ENCODE results near the gene VPS41.

The VPS41 gene

GRCh38 chr7:38773430-38773829, 135.6 kb downstream of the VPS41 start:
- no peak overlapping the region for H3K4me3 ChIP-seq (ENCODE audit: low read length)
- no peak for TF ChIP-seq CTCF (conservative IDR thresholded peaks at IDR 0.05; ENCODE audit: low read depth, low read length)
- no peak for DNase-seq (ENCODE audit: low read depth)

GRCh38 chr7:38760226-38760625, 148.8 kb downstream of the VPS41 start:
- no peak for TF ChIP-seq CTCF (conservative IDR thresholded peaks at IDR 0.05; ENCODE audit: low read depth, low read length)
- no peak for DNase-seq (ENCODE audit: low read depth)

GRCh38 chr7:38759028-38759427, 150.0 kb downstream of the VPS41 start:
- TF ChIP-seq CTCF (conservative IDR thresholded peaks at IDR 0.05; ENCODE audit: low read depth, low read length): no peak
- H3K4me3 ChIP-seq (ENCODE audit: low read length): no peak overlapping the region
- DNase-seq (ENCODE audit: low read depth): no peak

More at GRCh38 chr7:38760226-38760625, 148.8 kb downstream of the VPS41 start:
- H3K4me3 ChIP-seq (ENCODE audit: low read length): no peak overlapping the region

- no peak for TF ChIP-seq CTCF (conservative IDR thresholded peaks at IDR 0.05; ENCODE audit: low read depth, low read length)
- no peak for DNase-seq (ENCODE audit: low read depth)
- H3K4me3 ChIP-seq (ENCODE audit: low read length): no peak overlapping the region
These were observed 151.1 kb downstream of the VPS41 start for GRCh38 chr7:38757931-38758330.

GRCh38 chr7:38756521-38756920, 152.5 kb downstream of the VPS41 start:
- no peak for DNase-seq (ENCODE audit: low read depth)
- no peak for TF ChIP-seq CTCF (conservative IDR thresholded peaks at IDR 0.05; ENCODE audit: low read depth, low read length)

GRCh38 chr7:38753347-38753746, 155.6 kb downstream of the VPS41 start:
- no peak for DNase-seq (ENCODE audit: low read depth)
- no peak for TF ChIP-seq CTCF (conservative IDR thresholded peaks at IDR 0.05; ENCODE audit: low read depth, low read length)
- no peak overlapping the region for H3K4me3 ChIP-seq (ENCODE audit: low read length)

More at GRCh38 chr7:38756521-38756920, 152.5 kb downstream of the VPS41 start:
- H3K4me3 ChIP-seq (ENCODE audit: low read length): no peak overlapping the region

GRCh38 chr7:38751416-38751815, 157.6 kb downstream of the VPS41 start:
- TF ChIP-seq CTCF (conservative IDR thresholded peaks at IDR 0.05; ENCODE audit: low read depth, low read length): no peak
- no peak overlapping the region for H3K4me3 ChIP-seq (ENCODE audit: low read length)
- no peak for DNase-seq (ENCODE audit: low read depth)
